Measurements from ENCODE around the gene KYAT1. TPM values are rescaled to one million over a fixed set of nuclear protein-coding genes. Genes with fewer than 3 reads are reported as not detected.
A peak's percentile ranks its signal among the peaks of the same experiment; 100 is the strongest.
"Not testable (repeated sequence)": the region's sequence is repeated elsewhere in the genome, so short reads cannot be mapped to it uniquely, and the experiment has no call there.

The KYAT1 gene
- total and polyA plus RNA-seq, 8 donors: 1.1 to 5.2 (median 1.8) TPM

DNA sequence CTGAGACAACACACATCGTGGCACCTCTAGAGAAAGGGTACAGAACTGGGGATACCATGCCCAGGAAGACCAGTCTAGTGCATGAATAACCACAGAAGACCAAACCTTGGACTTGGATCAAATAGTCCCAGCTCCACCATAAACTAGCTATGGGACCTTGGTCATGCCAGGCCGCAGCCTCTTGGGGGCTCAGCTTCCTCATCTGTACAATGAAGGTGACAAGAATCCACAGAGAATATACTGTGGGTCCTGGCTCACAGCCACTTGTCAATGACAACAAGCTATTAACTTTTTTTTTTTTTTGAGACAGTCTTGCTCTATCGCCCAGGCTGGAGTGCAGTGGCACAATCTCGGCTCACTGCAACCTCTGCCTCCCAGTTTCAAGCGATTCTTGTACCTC lies 3.9 kb downstream of the KYAT1 start:
- no peak overlapping the region for H3K27ac ChIP-seq
- ATAC-seq (no peak), DNase-seq (no peak), FAIRE-seq (no peak)
- WGBS, 2 donors: 72 to 84% methylated on average over 5 of the region's 5 CpGs
- no peaks in the 10 kb centered on the region for H3K4me1 ChIP-seq
- no peak overlapping the region for H3K4me3 ChIP-seq
- H3K27me3 ChIP-seq: no peaks in the 10 kb centered on the region
- H3K36me3 ChIP-seq: no peaks in the 10 kb centered on the region
- TF ChIP-seq, protein P1, sequence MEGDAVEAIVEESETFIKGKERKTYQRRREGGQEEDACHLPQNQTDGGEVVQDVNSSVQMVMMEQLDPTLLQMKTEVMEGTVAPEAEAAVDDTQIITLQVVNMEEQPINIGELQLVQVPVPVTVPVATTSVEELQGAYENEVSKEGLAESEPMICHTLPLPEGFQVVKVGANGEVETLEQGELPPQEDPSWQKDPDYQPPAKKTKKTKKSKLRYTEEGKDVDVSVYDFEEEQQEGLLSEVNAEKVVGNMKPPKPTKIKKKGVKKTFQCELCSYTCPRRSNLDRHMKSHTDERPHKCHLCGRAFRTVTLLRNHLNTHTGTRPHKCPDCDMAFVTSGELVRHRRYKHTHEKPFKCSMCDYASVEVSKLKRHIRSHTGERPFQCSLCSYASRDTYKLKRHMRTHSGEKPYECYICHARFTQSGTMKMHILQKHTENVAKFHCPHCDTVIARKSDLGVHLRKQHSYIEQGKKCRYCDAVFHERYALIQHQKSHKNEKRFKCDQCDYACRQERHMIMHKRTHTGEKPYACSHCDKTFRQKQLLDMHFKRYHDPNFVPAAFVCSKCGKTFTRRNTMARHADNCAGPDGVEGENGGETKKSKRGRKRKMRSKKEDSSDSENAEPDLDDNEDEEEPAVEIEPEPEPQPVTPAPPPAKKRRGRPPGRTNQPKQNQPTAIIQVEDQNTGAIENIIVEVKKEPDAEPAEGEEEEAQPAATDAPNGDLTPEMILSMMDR (IDR thresholded peaks at IDR 0.05): no peak
- H3K9me3 ChIP-seq: no peaks in the 10 kb centered on the region
- intact Hi-C loops (cut with DNase I): no loop called here

DNA sequence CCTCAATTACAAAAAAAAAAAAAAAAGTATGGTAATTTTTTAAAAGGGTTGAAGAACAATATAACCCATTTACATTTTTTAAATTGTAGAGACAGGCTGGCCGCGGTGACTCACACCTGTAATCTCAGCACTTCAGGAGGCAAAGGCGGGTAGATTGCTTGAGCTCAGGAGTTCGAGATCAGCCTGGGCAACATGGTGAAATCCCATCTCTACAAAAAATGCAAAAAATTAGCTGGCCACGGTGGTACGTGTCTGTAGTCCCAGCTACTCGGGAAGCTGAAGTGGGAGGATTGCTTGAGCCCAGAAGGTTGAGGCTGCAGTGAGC lies 10.8 kb downstream of the KYAT1 start:
- ATAC-seq; H3K27ac ChIP-seq; H3K4me1 ChIP-seq; H3K4me3 ChIP-seq; H3K27me3 ChIP-seq; H3K9me3 ChIP-seq; H3K36me3 ChIP-seq; DNase-seq; intact Hi-C loops (cut with DNase I); FAIRE-seq: not testable (repeated sequence)
- WGBS, 2 donors: 84 to 85% methylated on average over 7 of the region's 7 CpGs

DNA sequence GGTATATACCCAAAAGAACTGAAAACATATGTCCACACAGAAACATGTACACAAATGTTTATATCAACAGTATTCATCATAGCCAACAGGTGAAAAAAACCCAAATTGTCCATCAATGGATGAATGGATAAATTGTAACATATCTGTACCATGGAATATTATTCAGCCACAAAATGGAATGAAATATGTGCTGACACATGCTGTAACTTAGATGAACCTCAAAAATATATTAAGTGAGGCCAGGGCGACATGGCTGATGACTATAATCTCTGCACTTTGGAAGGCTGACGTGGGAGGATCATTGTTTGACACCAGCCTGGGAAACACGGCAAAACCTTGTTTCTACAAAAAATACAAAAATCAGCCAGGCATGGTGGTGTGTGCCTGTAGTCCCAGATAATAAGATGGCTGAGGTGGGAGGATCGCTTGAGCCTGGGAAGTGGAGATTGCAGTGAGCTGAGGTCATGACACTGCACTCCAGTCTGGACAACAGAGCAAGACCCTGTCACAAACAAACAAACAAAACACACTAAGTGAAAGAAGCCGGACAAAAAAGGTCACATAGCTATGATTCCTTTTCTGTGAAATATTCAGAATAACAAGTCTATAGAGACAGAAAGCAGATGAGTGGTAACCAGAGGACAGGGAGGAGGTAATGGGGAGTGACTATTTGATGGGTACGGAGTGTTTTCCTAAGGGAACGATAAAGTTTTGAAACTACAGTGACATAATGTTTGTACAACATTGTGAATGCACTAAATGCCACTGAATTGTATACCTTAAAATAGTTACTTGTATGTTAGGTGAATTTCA lies 11.4 kb downstream of the KYAT1 start:
- no peak for FAIRE-seq
- Histone ChIP-seq H3K27ac (no peak overlapping the region), H3K36me3 (no peaks in the 10 kb centered on the region), H3K4me3 (no peak overlapping the region), H3K27me3 (no peaks in the 10 kb centered on the region), H3K9me3 (no peaks in the 10 kb centered on the region), H3K4me1 (no peaks in the 10 kb centered on the region)
- 87 to 89% methylated on average over 7 of the region's 7 CpGs for WGBS, 2 donors
- intact Hi-C loops (cut with DNase I): no loop called here
- no peak for DNase-seq
- ATAC-seq: no peak
- TF ChIP-seq, protein P1 (IDR thresholded peaks at IDR 0.05): no peak

DNA sequence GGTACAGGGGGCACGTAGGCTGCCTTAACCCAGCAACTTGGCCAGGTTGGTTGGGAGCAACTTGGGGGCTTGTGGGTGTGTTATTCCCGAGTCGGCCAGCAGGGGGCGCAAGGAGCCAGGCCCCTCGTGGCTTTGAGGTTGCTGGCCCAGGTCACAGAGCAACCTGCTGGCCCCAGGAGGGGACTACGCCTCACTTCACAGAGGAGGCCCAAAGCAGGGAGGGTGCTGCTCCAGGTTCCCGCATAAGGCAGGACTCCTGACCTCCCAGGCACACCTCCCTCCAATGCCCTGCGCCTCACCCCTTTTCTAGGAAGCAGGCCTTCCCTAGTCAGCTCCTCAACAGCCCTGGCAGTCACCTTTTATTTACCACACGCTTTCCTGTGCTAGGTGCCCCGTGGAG lies 18.1 kb downstream of the KYAT1 start:
- FAIRE-seq: no peak
- WGBS, 2 donors: 27 to 31% methylated on average over 9 to 10 of the region's 10 CpGs
- intact Hi-C loops (cut with DNase I): loop anchor here in 2 of 3 donors (5.0 to 10.0 kb wide), 2 partner anchors 61 to 64 kb away; partner anchors contain the start of gene PHYHD1 (in 1 of the 2)

DNA sequence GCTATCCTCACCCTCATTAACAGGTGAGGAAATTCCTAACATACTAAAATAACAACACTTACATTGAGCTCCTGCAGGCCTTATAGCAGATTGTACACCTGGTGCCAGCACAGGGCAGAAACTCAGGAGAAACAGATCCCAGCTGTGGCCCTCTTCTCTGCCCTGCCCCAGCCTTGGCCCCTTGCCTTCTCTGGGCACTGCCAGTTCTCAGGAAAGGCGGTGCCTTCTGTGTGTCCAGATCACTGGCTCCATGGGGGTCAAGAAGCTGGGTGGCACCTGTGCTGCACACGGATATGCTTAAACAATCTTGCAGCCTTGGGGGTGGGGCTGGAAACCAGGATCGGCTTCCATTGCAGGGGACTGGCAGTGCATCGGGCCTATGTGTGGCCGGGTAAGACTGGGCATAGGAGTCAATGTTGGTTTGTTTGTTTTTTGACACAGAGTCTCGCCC lies 19.3 kb downstream of the KYAT1 start:
- H3K4me3 ChIP-seq: no peak overlapping the region
- no peaks in the 10 kb centered on the region for H3K27me3 ChIP-seq
- peaks cover 0 to 13% (median 9%) of the 10 kb centered on the region in 3 donors for H3K4me1 ChIP-seq
- no peaks in the 10 kb centered on the region for H3K36me3 ChIP-seq
- H3K9me3 ChIP-seq: no peaks in the 10 kb centered on the region
- no peak for FAIRE-seq
- DNase-seq: peak; percentile 62 to 83 (median 68)
- TF ChIP-seq, protein P1 (IDR thresholded peaks at IDR 0.05): no peak
- WGBS, 2 donors: 17 to 22% methylated on average over 6 of the region's 6 CpGs
- intact Hi-C loops (cut with DNase I): loop anchor here in 2 of 3 donors (5.0 to 10.0 kb wide), 2 partner anchors 62 to 65 kb away; partner anchors contain the start of gene PHYHD1 (in 1 of the 2)
- peak overlapping the region; percentile 25 to 70 (median 44) for H3K27ac ChIP-seq
- ATAC-seq: peak; percentile 68 to 86 (median 76)

More for the DNA sequence above, 18.1 kb downstream of the KYAT1 start:
- TF ChIP-seq, protein P1 (IDR thresholded peaks at IDR 0.05): peak; percentile 94 to 99 (median 97)
- no peak overlapping the region for H3K27ac ChIP-seq
- no peaks in the 10 kb centered on the region for H3K9me3 ChIP-seq
- H3K4me1 ChIP-seq: peaks cover 0 to 13% (median 9%) of the 10 kb centered on the region in 3 donors
- no peak overlapping the region for H3K4me3 ChIP-seq
- ATAC-seq (peak; percentile 76 to 91 (median 88)), DNase-seq (peak; percentile 58 to 95 (median 82))
- H3K27me3 ChIP-seq: no peaks in the 10 kb centered on the region
- H3K36me3 ChIP-seq: no peaks in the 10 kb centered on the region

Data from pancreas (tissue), 10 donors.